Hepatocyte (in vitro differentiated cells): Measurements from ENCODE around the gene AP2S1. TPM values are rescaled to one million over a fixed set of nuclear protein-coding genes. Genes with fewer than 3 reads are reported as not detected.
A peak's percentile ranks its signal among the peaks of the same experiment; 100 is the strongest.

Experiments
- DNase-seq: peaks from one replicate; pipeline ENCODE4 v3.0.0-alpha.2; 2016; ENCODE audit warnings: low spot score
- H2AFZ ChIP-seq: fragments of 200-600 bp; sonication (generic); 2 replicates; pipeline ENCODE4 v1.6.0; 2016; ENCODE audit warnings: antibody characterized with exemption, mild to moderate bottlenecking
- H3K27ac ChIP-seq: fragments of 200-600 bp; sonication (generic); 2 replicates; pipeline ENCODE4 v1.5.1; 2016; ENCODE audit warnings: mild to moderate bottlenecking
- H3K27me3 ChIP-seq: fragments of 200-600 bp; sonication (generic); 2 replicates; pipeline ENCODE4 v1.6.1; 2016
- H3K36me3 ChIP-seq: fragments of 200-600 bp; sonication (generic); replicated peaks from 2 replicates; pipeline ENCODE4 v1.5.1; 2016; ENCODE audit warnings: low read depth; ENCODE audit not compliant: insufficient read depth
- H3K4me1 ChIP-seq: fragments of 200-600 bp; sonication (generic); 2 replicates; pipeline ENCODE4 v1.5.1; 2016; ENCODE audit warnings: mild to moderate bottlenecking, moderate library complexity; ENCODE audit not compliant: insufficient read depth
- H3K4me2 ChIP-seq: fragments of 200-600 bp; sonication (generic); 2 replicates; pipeline ENCODE4 v1.6.0; 2016
- H3K4me3 ChIP-seq: fragments of 200-600 bp; sonication (generic); 2 replicates; pipeline ENCODE4 v1.5.1; 2016; ENCODE audit warnings: mild to moderate bottlenecking
- H3K79me2 ChIP-seq: fragments of 200-600 bp; sonication (generic); 2 replicates; pipeline ENCODE4 v1.6.0; 2017; ENCODE audit warnings: mild to moderate bottlenecking
- H3K9me2 ChIP-seq: fragments of 200-600 bp; sonication (generic); replicated peaks from 2 replicates; pipeline ENCODE4 v1.6.0; 2017; ENCODE audit warnings: mild to moderate bottlenecking; ENCODE audit not compliant: insufficient read depth
- H3K9me3 ChIP-seq: fragments of 200-600 bp; sonication (generic); 2 replicates; pipeline ENCODE4 v1.5.1; 2016; ENCODE audit warnings: low read depth, mild to moderate bottlenecking
- H4K20me1 ChIP-seq: fragments of 200-600 bp; sonication (generic); 2 replicates; pipeline ENCODE4 v1.6.0; 2016; ENCODE audit warnings: mild to moderate bottlenecking; ENCODE audit not compliant: insufficient read depth, poor library complexity, severe bottlenecking
- CTCF ChIP-seq: fragments of 200-600 bp; sonication (generic); IDR thresholded peaks from 2 replicates; pipeline ENCODE4 v1.5.1; 2016; ENCODE audit warnings: antibody characterized with exemption, mild to moderate bottlenecking; ENCODE audit not compliant: poor library complexity
- EZH2 ChIP-seq: fragments of 200-600 bp; sonication (generic); IDR thresholded peaks from 2 replicates; pipeline ENCODE4 v1.6.1; 2016; ENCODE audit warnings: antibody characterized with exemption, mild to moderate bottlenecking, borderline replicate concordance
- EZH2phosphoT487 ChIP-seq: fragments of 200-600 bp; sonication (generic); IDR thresholded peaks from one replicate; pipeline ENCODE4 v1.6.1; 2018; ENCODE audit warnings: antibody characterized with exemption, mild to moderate bottlenecking, low read depth, moderate library complexity; ENCODE audit not compliant: unreplicated experiment, severe bottlenecking
- whole genome bisulfite sequencing: methylation state at CpG from one replicate; pipeline ENCODE4 v1.1.6; 2016; ENCODE audit warnings: low lambda C conversion rate; ENCODE audit errors: missing lambda C conversion rate; 5-methylcytosine and 5-hydroxymethylcytosine counted together
- polyA plus RNA-seq: library from polyadenylated mRNA; unstranded; fragments of >200 nt; fragmentation: Nextera tagmentation; extraction: Ambion mirVana; gene quantifications from 2 replicates; pipeline ENCODE4 v1.2.1, GENCODE V29; 2016
- total RNA-seq: library from RNA; depleted of rRNA; stranded (reverse); fragments of >200 nt; gene quantifications from 2 replicates; pipeline ENCODE4 v1.2.3, GENCODE V29; 2014

The AP2S1 gene
- total and polyA plus RNA-seq, 2 experiments from 2014 or later = 109 to 349 TPM

- H2AFZ ChIP-seq = no peak overlapping the region
- no peaks in the 10 kb centered on the region for H3K27me3 ChIP-seq
- H3K4me1 ChIP-seq = peaks cover 22% of the 10 kb centered on the region
- peaks cover 20% of the 10 kb centered on the region for H3K79me2 ChIP-seq
- H3K4me2 ChIP-seq = no peak overlapping the region
- no peaks in the 10 kb centered on the region for H3K36me3 ChIP-seq
- no peaks in the 10 kb centered on the region for H3K9me2 ChIP-seq
- H3K27ac ChIP-seq = no peak overlapping the region
- H4K20me1 ChIP-seq = no peaks in the 10 kb centered on the region
- no peak overlapping the region for H3K4me3 ChIP-seq
- DNase-seq = no peak
- WGBS = 64% methylated on average over 1 of the region's 1 CpG
- no peaks in the 10 kb centered on the region for H3K9me3 ChIP-seq
- TF ChIP-seq EZH2phosphoT487 (no peak), CTCF (no peak), EZH2 (no peak)
Observed at GRCh38 chr19:46852830-46853229, 2.2 kb upstream of the AP2S1 start.

- Histone ChIP-seq H3K79me2 (peaks cover 38% of the 10 kb centered on the region), H4K20me1 (no peaks in the 10 kb centered on the region), H3K4me3 (peak overlapping the region; percentile 66), H3K36me3 (no peaks in the 10 kb centered on the region), H3K4me1 (peaks cover 17% of the 10 kb centered on the region), H3K27me3 (no peaks in the 10 kb centered on the region), H3K4me2 (peak overlapping the region; percentile 83), H3K9me2 (no peaks in the 10 kb centered on the region), H3K27ac (peak overlapping the region; percentile 90), H2AFZ (no peak overlapping the region), H3K9me3 (no peaks in the 10 kb centered on the region)
- DNase-seq = no peak
- TF ChIP-seq CTCF (no peak), EZH2 (no peak), EZH2phosphoT487 (no peak)
- WGBS = 37% methylated on average over 5 of the region's 5 CpGs
Observed at GRCh38 chr19:46849610-46850009, 1.0 kb downstream of the AP2S1 start.

GRCh38 chr19:46848389-46848788 lies 2.3 kb downstream of the AP2S1 start:
- Histone ChIP-seq H3K9me3 (no peaks in the 10 kb centered on the region), H3K4me3 (no peak overlapping the region), H2AFZ (no peak overlapping the region), H4K20me1 (no peaks in the 10 kb centered on the region), H3K36me3 (no peaks in the 10 kb centered on the region), H3K4me1 (peaks cover 17% of the 10 kb centered on the region), H3K27me3 (no peaks in the 10 kb centered on the region), H3K4me2 (peak overlapping the region; percentile 23), H3K9me2 (no peaks in the 10 kb centered on the region), H3K79me2 (peaks cover 45% of the 10 kb centered on the region), H3K27ac (peak overlapping the region; percentile 90)
- WGBS = 97% methylated on average over 2 of the region's 2 CpGs
- no peak for TF ChIP-seq CTCF
- no peak for TF ChIP-seq EZH2
- TF ChIP-seq EZH2phosphoT487 = no peak
- no peak for DNase-seq

- Histone ChIP-seq H3K4me1 (peaks cover 17% of the 10 kb centered on the region), H3K79me2 (peaks cover 48% of the 10 kb centered on the region), H3K9me3 (no peaks in the 10 kb centered on the region), H3K36me3 (no peaks in the 10 kb centered on the region), H3K9me2 (no peaks in the 10 kb centered on the region), H2AFZ (no peak overlapping the region), H4K20me1 (no peaks in the 10 kb centered on the region), H3K4me3 (no peak overlapping the region), H3K27ac (peak overlapping the region; percentile 90), H3K4me2 (peak overlapping the region; percentile 23), H3K27me3 (no peaks in the 10 kb centered on the region)
- TF ChIP-seq EZH2phosphoT487 (no peak), CTCF (no peak), EZH2 (no peak)
- no peak for DNase-seq
- WGBS = 64% methylated on average over 11 of the region's 11 CpGs
Observed at GRCh38 chr19:46847528-46847927, 3.1 kb downstream of the AP2S1 start.
